Activated CD4-positive, alpha-beta T cell treated with anti-CD3 and anti-CD28 coated beads for 1 hour (primary cell): Measurements from ENCODE around the gene VWA5A.
"Not testable (repeated sequence)": the region's sequence is repeated elsewhere in the genome, so short reads cannot be mapped to it uniquely, and the experiment has no call there.

ENCODE experiments used
- DNase-seq: peaks from one replicate; pipeline ENCODE4 v3.0.0-alpha.2; 2020

The VWA5A gene

GRCh38 chr11:124093330-124093729 lies 21.9 kb upstream of the VWA5A start:
- DNase-seq: no peak

GRCh38 chr11:124094731-124095130 lies 20.5 kb upstream of the VWA5A start:
- DNase-seq: no peak

GRCh38 chr11:124096364-124096763 lies 18.9 kb upstream of the VWA5A start:
- no peak for DNase-seq

DNA sequence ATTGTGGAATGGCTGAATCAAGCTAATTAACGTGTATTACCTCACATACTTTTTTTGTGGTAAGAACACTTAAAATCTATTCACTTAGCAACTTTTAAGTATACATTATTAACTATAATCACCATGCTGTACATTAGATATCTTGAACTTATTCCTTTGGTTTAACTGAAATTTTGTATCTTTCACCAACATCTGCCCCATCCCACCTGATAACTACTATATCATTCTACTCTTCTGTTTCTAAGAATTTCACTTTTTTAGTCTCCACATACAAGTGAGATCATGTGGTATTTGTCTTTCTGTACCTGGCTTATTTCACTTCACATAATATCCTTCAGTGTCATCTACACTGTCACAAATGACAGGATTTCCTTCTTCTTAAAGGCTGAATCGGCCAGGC lies 17.1 kb upstream of the VWA5A start:
- DNase-seq: no peak

GRCh38 chr11:124101737-124102136 lies 13.5 kb upstream of the VWA5A start:
- no peak for DNase-seq

DNA sequence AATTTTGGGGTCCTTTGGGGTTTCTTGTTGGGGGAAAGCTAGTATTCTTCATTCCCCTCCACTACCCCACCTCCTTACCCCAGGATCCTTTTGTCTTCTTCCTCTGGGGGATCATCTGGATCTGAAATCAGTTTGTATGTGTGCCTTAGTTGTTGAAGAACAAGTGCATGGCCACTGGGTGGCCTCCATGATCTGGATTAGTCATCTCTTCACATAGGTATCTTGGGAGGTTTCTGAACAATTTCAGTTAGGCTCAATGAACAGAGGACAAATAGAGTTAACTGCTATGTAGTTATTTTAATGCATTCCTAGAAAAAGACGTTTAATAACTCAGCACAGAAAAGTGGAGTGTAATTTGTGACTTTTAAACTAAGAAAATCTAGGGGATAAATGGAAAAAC lies 7.1 kb upstream of the VWA5A start:
- no peak for DNase-seq

GRCh38 chr11:124109377-124109776 lies 5.9 kb upstream of the VWA5A start:
- no peak for DNase-seq

DNA sequence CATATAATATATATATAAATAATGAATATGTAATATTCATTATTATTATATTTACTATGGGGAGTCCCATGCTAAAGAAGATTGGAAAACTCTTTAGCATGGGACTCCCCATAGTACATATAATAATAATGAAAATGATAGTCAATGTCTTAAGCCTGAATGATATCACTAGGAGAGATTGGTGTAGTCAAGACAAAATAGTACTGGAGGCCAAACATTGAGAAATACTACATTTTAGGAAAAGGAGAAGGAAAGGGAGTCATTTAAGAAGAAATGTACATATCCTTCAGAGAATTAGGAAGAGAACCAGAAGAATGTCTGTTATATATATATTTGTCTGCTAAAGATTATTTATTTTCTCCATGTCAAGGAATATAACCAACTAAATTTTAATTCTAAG lies 5.0 kb upstream of the VWA5A start:
- no peak for DNase-seq

GRCh38 chr11:124113890-124114289 lies 1.4 kb upstream of the VWA5A start:
- no peak for DNase-seq

DNA sequence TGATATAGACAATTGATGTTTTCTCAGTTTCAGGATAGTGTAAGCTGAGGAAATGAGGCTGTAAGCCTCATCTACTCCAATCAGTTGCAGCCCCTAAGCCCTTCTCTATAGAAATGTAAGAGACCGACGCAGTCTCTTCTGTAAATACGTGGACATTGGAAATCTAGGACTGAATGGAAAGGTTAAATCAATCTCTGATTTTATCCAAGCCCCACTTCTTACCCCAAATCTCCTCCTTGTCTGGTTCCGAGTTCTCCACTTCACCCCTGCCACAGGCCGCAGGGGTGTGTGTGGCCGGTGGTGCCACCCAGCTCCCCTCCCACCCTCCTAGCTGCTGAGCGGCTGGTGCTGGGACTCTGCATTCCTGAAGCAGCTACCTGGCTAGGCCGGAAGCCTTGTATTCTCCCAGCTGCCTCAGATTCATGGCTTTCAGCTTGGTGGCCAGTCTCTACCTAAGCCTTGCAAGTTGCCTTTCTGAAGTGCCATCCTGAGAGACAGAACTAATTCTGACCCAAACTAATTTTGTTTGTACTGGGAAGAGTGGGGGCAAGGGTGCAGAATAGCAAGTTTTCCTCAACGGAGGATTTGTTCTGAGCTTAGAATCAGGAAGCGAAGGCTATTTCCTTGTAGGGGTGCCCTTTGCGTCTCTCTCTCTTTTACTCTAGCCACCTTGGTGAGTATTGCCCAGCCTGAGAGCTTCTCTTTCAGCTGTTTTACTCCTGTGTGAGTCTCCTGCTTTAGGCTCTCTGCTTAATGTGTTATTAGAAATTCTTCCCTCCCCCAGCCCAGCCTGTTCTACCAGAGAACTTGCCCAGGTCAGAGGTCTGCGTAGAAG lies 749 bp downstream of the VWA5A start:
- no peak for DNase-seq

GRCh38 chr11:124119103-124119502 lies 3.9 kb downstream of the VWA5A start:
- no peak for DNase-seq

GRCh38 chr11:124120891-124121290 lies 5.6 kb downstream of the VWA5A start:
- DNase-seq: no peak

DNA sequence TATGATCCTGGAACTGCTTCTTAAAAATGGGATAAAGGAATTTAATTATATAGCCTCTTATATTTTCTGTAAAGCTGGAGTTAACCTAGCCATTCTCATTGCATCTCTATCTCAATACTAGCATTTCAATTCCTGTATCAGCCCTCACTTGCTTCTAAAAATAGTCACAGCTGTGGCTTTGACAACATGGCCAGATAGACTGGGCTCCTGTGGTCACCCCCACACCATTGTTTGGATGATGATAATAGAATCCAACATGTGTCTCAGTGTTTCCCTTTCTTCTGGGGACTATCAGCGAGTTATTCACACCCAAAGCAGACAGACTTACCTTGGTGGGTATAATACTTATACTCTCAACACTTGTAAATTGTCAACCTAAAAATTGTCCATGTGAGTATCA lies 6.9 kb downstream of the VWA5A start:
- DNase-seq: no peak

GRCh38 chr11:124123622-124124021 lies 8.4 kb downstream of the VWA5A start:
- DNase-seq: no peak

- not testable (repeated sequence) for DNase-seq
These were observed 11.9 kb downstream of the VWA5A start for GRCh38 chr11:124127134-124127533.

GRCh38 chr11:124143034-124143433 lies 27.8 kb downstream of the VWA5A start:
- DNase-seq: no peak

DNA sequence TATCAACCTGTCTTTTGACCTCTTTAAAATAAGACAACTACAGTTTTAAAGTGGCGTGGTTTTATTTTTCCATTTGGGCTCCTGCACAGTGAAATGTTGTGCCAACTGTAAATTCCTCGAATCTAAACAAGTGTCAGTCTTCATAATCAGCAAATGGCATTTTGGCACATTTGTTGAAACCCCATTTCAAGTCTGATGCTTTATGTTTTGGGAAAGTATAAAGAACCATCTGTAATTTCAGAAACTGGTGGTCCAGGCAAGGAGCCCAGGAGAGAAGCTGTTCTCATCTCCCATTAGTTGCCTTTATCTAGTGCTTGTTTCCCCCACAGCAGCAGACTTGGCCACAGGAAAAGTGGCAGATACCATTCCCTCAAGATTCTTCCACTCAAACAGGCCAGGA lies 32.7 kb downstream of the VWA5A start:
- no peak for DNase-seq

- DNase-seq: no peak
These were observed 35.4 kb downstream of the VWA5A start for GRCh38 chr11:124150684-124151083.

DNA sequence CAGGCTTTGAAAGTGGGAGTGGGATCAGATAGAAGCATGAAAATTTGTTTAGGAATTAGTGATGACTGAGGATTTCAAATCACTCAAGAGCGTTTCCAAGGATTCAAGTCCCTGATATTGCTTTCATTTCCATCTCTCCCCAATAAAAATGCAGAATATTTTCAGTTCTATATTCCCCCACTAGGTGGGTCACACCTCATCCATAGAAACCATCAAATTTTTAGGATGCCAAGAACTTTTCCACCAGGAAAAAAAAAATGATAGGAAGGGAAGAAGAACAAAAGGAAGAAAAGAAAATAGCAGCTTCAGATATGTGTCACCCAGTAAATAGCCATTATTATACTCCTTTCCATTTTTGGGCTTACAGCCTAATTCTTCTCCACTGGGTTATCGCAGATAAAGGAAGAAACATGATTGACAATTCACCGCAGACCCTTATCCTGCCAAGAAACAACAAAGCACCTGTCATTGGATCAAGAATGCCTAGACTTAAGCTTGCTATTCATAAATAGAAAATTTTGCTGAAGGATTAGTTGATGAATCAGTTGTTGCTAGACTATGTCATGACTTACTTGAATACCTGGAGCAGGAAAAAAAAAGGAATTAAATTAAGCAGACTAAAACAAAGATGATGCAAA lies 37.6 kb downstream of the VWA5A start:
- DNase-seq: no peak

GRCh38 chr11:124153821-124154220 lies 38.6 kb downstream of the VWA5A start:
- DNase-seq: no peak

GRCh38 chr11:124159481-124159880 lies 44.2 kb downstream of the VWA5A start:
- DNase-seq: no peak

DNA sequence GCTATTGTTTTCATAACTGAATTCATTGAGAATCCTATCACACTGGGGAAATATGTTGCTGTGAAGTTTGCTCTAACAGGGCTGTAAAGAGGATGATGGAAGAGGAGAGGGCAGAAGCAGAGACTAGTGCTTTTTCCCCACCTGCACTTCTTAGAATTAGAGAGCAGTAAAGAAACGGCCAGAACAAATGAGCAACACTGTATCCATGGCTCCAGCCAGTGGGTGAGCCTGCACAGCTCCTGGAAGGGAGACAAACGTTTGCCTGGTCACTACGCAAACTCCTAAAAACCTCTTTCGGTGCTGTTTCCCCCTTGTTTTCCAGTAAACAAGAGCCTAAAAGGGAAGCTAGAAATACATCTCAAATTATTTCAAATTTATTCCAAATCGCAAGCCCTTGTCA lies 45.7 kb downstream of the VWA5A start:
- no peak for DNase-seq

- no peak for DNase-seq
These were observed 52.6 kb downstream of the VWA5A start for GRCh38 chr11:124167826-124168231.

DNA sequence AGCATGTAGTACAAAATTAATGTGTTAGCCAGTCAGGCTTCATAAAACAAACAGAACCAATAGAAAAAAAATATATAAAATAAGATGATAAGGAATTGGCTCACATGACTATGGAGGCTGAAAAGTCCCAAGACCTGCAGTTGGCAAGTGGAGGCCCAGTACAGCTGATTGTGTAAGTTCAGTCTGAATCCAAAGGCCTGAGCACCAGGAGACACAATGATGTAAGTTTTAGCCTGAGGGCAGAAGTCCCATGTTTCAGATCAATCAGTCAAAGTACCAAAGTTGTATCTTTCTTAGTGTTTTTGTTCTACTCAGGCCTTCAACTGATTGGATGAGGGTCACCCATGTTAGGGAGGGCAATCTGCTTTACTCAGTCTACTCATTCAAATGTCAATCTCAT lies 53.5 kb downstream of the VWA5A start:
- no peak for DNase-seq

GRCh38 chr11:124170315-124170714 lies 55.1 kb downstream of the VWA5A start:
- DNase-seq: not testable (repeated sequence)
